Measurements from ENCODE around the gene TRDMT1. TPM values are rescaled to one million over a fixed set of nuclear protein-coding genes. Genes with fewer than 3 reads are reported as not detected.
A peak's percentile ranks its signal among the peaks of the same experiment; 100 is the strongest.

The TRDMT1 gene
- total and polyA plus RNA-seq, 2 donors (not counting 1 experiment from before 2014, with no cell fraction given): 3.0 to 20.4 TPM

GRCh38 chr10:17229967-17230682, 28.7 kb upstream of the TRDMT1 start:
- Histone ChIP-seq H3K27me3 (replicated peaks in 1 of 4; ENCODE audit: control extremely low read depth in 1 of 4, control insufficient read depth in 3 of 4, insufficient read depth in 4 of 4, low read length in 3 of 4) (no peaks in the 10 kb centered on the region), H3K9ac (ENCODE audit: low read length) (peak overlapping the region; percentile 90), H3K4me3 (ENCODE audit: control extremely low read depth in 1 of 5, extremely low read depth in 1 of 5, insufficient read depth in 1 of 5, low read depth in 2 of 5, low read length in 4 of 5) (peak overlapping the region; percentile 78 to 89 (median 82)), H3K4me2 (replicated peaks; ENCODE audit: low read depth, low read length, poor library complexity, severe bottlenecking) (peak overlapping the region; percentile 81), H3K4me1 (ENCODE audit: control insufficient read depth in 2 of 2, insufficient read depth in 2 of 2, low read length in 2 of 2) (peaks cover 31% of the 10 kb centered on the region in 2 donors), H2AFZ (ENCODE audit: insufficient read depth, low read depth, low read length, poor library complexity, severe bottlenecking) (peak overlapping the region; percentile 80), H3K36me3 (replicated peaks in 1 of 2; ENCODE audit: control extremely low read depth in 1 of 2, control insufficient read depth in 1 of 2, extremely low read depth in 1 of 2, insufficient read depth in 2 of 2, low read length in 1 of 2) (peaks cover 26 to 43% of the 10 kb centered on the region in 2 experiments), H4K20me1 (ENCODE audit: control insufficient read depth, insufficient read depth, low read length, poor library complexity, severe bottlenecking) (peaks cover 58% of the 10 kb centered on the region), H3K79me2 (ENCODE audit: control insufficient read depth, insufficient read depth, low read length) (peaks cover 19% of the 10 kb centered on the region), H3K9me3 (ENCODE audit: control extremely low read depth in 1 of 3, control insufficient read depth in 2 of 3, insufficient read depth in 1 of 3, low read length in 2 of 3) (no peaks in the 10 kb centered on the region), H3K27ac (ENCODE audit: low read length in 2 of 2) (peak overlapping the region; percentile 91 to 97)
- TF ChIP-seq EZH2 (IDR thresholded peaks at IDR 0.05; ENCODE audit: borderline replicate concordance, insufficient read depth, low read depth, low read length, poor library complexity, severe bottlenecking) (no peak), CTCF (IDR thresholded peaks at IDR 0.05) (no peak)
- peak overlapping the region; percentile 100 for H3K27ac Mint-ChIP-seq
- DNase-seq (peak; percentile 96), ATAC-seq (ENCODE audit: low read depth) (peak; percentile 59)
- H3K27me3 Mint-ChIP-seq: no peaks in the 10 kb centered on the region
- H3K9me3 Mint-ChIP-seq (ENCODE audit: insufficient read depth): no peaks in the 10 kb centered on the region
- intact Hi-C loops (cut with micrococcal nuclease): loop anchor here (1.0 to 10.0 kb wide), 9 partner anchors 24 to 1429 kb away; partner anchors contain the start of genes ARL5B, MINDY3, PTER and RSU1
- POLR2A ChIA-PET: interaction anchor here (0.6 to 4.8 kb wide), 9 partner anchors 8 to 1429 kb away, joined by 3 to 91 read pairs (median 4); partner anchors contain the start of genes ARL5B, PTER, RSU1 and TRDMT1
- under 1% methylated on average over 40 of the region's 43 CpGs for WGBS (ENCODE audit: insufficient coverage)
- peaks cover 39% of the 10 kb centered on the region for H3K4me1 Mint-ChIP-seq
- CTCF ChIA-PET: interaction anchor here (0.6 to 7.0 kb wide), 20 partner anchors 15 to 417 kb away, joined by 3 to 94 read pairs (median 6); partner anchors contain the start of genes RSU1, STAM and TRDMT1
- peak overlapping the region; percentile 99 for H3K4me3 Mint-ChIP-seq

GRCh38 chr10:17229717-17229966, 28.2 kb upstream of the TRDMT1 start:
- ChIA-PET POLR2A (interaction anchor here (0.9 to 4.8 kb wide), 7 partner anchors 8 to 1430 kb away, joined by 3 to 91 read pairs (median 4); partner anchors contain the start of genes ARL5B, PTER, RSU1 and TRDMT1), CTCF (interaction anchor here (1.0 to 7.0 kb wide), 13 partner anchors 10 to 416 kb away, joined by 3 to 94 read pairs (median 8); partner anchors contain the start of genes RSU1, STAM and TRDMT1)
- Histone ChIP-seq H3K4me3 (ENCODE audit: control extremely low read depth in 1 of 5, extremely low read depth in 1 of 5, insufficient read depth in 1 of 5, low read depth in 2 of 5, low read length in 4 of 5) (peak overlapping the region; percentile 78 to 89 (median 82)), H3K79me2 (ENCODE audit: control insufficient read depth, insufficient read depth, low read length) (peaks cover 24% of the 10 kb centered on the region), H3K4me2 (replicated peaks; ENCODE audit: low read depth, low read length, poor library complexity, severe bottlenecking) (peak overlapping the region; percentile 81), H2AFZ (ENCODE audit: insufficient read depth, low read depth, low read length, poor library complexity, severe bottlenecking) (peak overlapping the region; percentile 80), H3K27ac (ENCODE audit: low read length in 2 of 2) (peak overlapping the region; percentile 91 to 97), H3K36me3 (replicated peaks in 1 of 2; ENCODE audit: control extremely low read depth in 1 of 2, control insufficient read depth in 1 of 2, extremely low read depth in 1 of 2, insufficient read depth in 2 of 2, low read length in 1 of 2) (peaks cover 21 to 38% of the 10 kb centered on the region in 2 experiments), H3K27me3 (replicated peaks in 1 of 4; ENCODE audit: control extremely low read depth in 1 of 4, control insufficient read depth in 3 of 4, insufficient read depth in 4 of 4, low read length in 3 of 4) (no peaks in the 10 kb centered on the region), H3K4me1 (ENCODE audit: control insufficient read depth in 2 of 2, insufficient read depth in 2 of 2, low read length in 2 of 2) (peaks cover 31% of the 10 kb centered on the region in 2 donors), H3K9ac (ENCODE audit: low read length) (peak overlapping the region; percentile 90), H3K9me3 (ENCODE audit: control extremely low read depth in 1 of 3, control insufficient read depth in 2 of 3, insufficient read depth in 1 of 3, low read length in 2 of 3) (no peaks in the 10 kb centered on the region), H4K20me1 (ENCODE audit: control insufficient read depth, insufficient read depth, low read length, poor library complexity, severe bottlenecking) (peaks cover 53% of the 10 kb centered on the region)
- WGBS (ENCODE audit: insufficient coverage): under 1% methylated on average over 21 of the region's 21 CpGs
- TF ChIP-seq CTCF (IDR thresholded peaks at IDR 0.05) (no peak), EZH2 (IDR thresholded peaks at IDR 0.05; ENCODE audit: borderline replicate concordance, insufficient read depth, low read depth, low read length, poor library complexity, severe bottlenecking) (no peak)
- intact Hi-C loops (cut with micrococcal nuclease): loop anchor here (5.0 kb wide), 1 partner anchor 413 kb away; the partner anchor contains the start of gene STAM
- ATAC-seq (ENCODE audit: low read depth) (no peak), DNase-seq (no peak)
- Mint-ChIP-seq H3K27me3 (no peaks in the 10 kb centered on the region), H3K4me3 (peak overlapping the region; percentile 99), H3K27ac (peak overlapping the region; percentile 100), H3K4me1 (peaks cover 40% of the 10 kb centered on the region), H3K9me3 (ENCODE audit: insufficient read depth) (no peaks in the 10 kb centered on the region)

Measured in B cell (primary cell).